CD4-positive, alpha-beta memory T cell (primary cell): ENCODE data around the gene GTF3C2. TPM values are rescaled to one million over a fixed set of nuclear protein-coding genes. Genes with fewer than 3 reads are reported as not detected.

ENCODE experiments used
- CTCF ChIA-PET: fragments of 350-600 bp; sonication (Branson Sonifier 250); formaldehyde crosslinking; loops from one replicate; lab custom pipeline; 2021; ENCODE audit warnings: inconsistent platforms; ENCODE audit not compliant: partially characterized antibody; lab: Charles Lee
- POLR2A ChIA-PET: fragments of 350-600 bp; sonication (Branson Sonifier 250); formaldehyde crosslinking; loops from one replicate; lab custom pipeline; 2021; ENCODE audit not compliant: partially characterized antibody; lab: Charles Lee
- DNase-seq, 5 donors: peaks; one replicate each; pipeline versions ENCODE4 v3.0.0 to v3.0.0-alpha.2; 2020 to 2022; ENCODE audit warnings: mixed read lengths in 1 of 5
- H3K27ac ChIP-seq: one replicate; pipeline ENCODE4 v1.7.0; 2013; ENCODE audit warnings: low read depth, low read length
- H3K27me3 ChIP-seq: 2 replicates; pipeline ENCODE4 v1.7.0; 2013; ENCODE audit warnings: mild to moderate bottlenecking, low read length, moderate library complexity; ENCODE audit not compliant: insufficient read depth
- H3K36me3 ChIP-seq: 2 replicates; pipeline ENCODE4 v1.7.0; 2013; ENCODE audit warnings: mild to moderate bottlenecking, low read length, moderate library complexity; ENCODE audit not compliant: insufficient read depth
- H3K4me1 ChIP-seq: 2 replicates; pipeline ENCODE4 v1.7.0; 2013; ENCODE audit warnings: mild to moderate bottlenecking, low read length, moderate library complexity; ENCODE audit not compliant: insufficient read depth
- H3K4me3 ChIP-seq, 2 donors: one replicate each; pipeline ENCODE4 v1.7.0; 2013; ENCODE audit warnings: low read length in 2 of 2, mild to moderate bottlenecking in 1 of 2
- H3K9me3 ChIP-seq, 2 donors: one replicate each; pipeline ENCODE4 v1.7.0; 2013; ENCODE audit warnings: low read length in 2 of 2, control low read depth in 1 of 2; ENCODE audit not compliant: control insufficient read depth in 1 of 2
- H3K27ac Mint-ChIP-seq, 7 donors: one replicate each; pipeline ENCODE4 v1.8.0; 2020 to 2021; ENCODE audit warnings: mixed read lengths in 7 of 7, mild to moderate bottlenecking in 6 of 7, inconsistent platforms in 3 of 7, moderate library complexity in 3 of 7
- H3K27me3 Mint-ChIP-seq, 2 donors: one replicate each; pipeline ENCODE4 v1.8.0; 2020 to 2021; ENCODE audit warnings: mixed read lengths in 2 of 2
- H3K36me3 Mint-ChIP-seq, 2 donors: one replicate each; pipeline ENCODE4 v1.8.0; 2020 to 2021; ENCODE audit warnings: mixed read lengths in 2 of 2, inconsistent platforms in 1 of 2, mild to moderate bottlenecking in 1 of 2
- H3K4me1 Mint-ChIP-seq, 4 donors: one replicate each; pipeline ENCODE4 v1.8.0; 2020 to 2021; ENCODE audit warnings: mixed read lengths in 4 of 4, mild to moderate bottlenecking in 1 of 4
- H3K4me3 Mint-ChIP-seq, 8 donors: one replicate each; pipeline ENCODE4 v1.8.0; 2020 to 2021; ENCODE audit warnings: mixed read lengths in 8 of 8, mild to moderate bottlenecking in 7 of 8, moderate library complexity in 6 of 8, inconsistent platforms in 3 of 8
- H3K9me3 Mint-ChIP-seq, 8 donors: one replicate each; pipeline ENCODE4 v1.8.0; 2020 to 2021; ENCODE audit warnings: mixed read lengths in 8 of 8, mild to moderate bottlenecking in 5 of 8, inconsistent platforms in 3 of 8, moderate library complexity in 1 of 8
- intact Hi-C: fragments of 100-400 bp; cut with micrococcal nuclease; formaldehyde crosslinking; loops from one replicate; pipeline ENCODE4 v1.15.1; 2023
- polyA plus RNA-seq, 2 donors: library from polyadenylated mRNA; unstranded; fragments of 300-500 nt; fragmentation: Illumina TruSeq; gene quantifications; one replicate each; pipeline ENCODE4 v1.2.3, GENCODE V29; 2021
- total RNA-seq, 2 experiments: library from RNA; stranded (reverse); gene quantifications; one replicate each; pipeline ENCODE4 v1.2.3, GENCODE V29; 2021

Gene GTF3C2
- total and polyA plus RNA-seq, 4 experiments from 2014 or later, result 37.7 to 90.8 (median 67.3) TPM

DNA sequence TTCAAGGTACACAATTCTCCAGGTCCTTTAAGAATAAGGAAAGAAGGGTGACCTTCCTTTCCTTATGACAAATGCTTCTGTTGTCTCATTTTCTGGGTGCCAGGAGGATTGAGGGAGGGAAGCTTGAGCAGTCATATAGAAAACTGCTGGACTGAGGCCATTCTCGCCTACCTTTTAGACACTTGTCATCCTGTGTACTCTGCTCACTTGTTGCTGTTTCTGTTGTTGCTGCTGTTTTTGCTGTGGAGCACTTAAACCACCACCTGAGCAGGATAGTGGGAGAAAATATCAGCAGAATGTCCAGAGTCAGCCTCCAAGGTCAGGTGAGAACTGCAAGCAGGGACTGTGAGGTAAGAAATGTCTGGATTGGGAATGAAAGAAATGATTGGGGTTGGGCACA lies 78.6 kb downstream of the GTF3C2 start:
- intact Hi-C loops, result no loop called here
- POLR2A ChIA-PET, result no interaction called here
- H3K4me3 Mint-ChIP-seq, result no peak overlapping the region
- H3K4me1 ChIP-seq, result no peaks in the 10 kb centered on the region
- no peak for DNase-seq
- H3K27me3 Mint-ChIP-seq, result peaks cover 13 to 15% of the 10 kb centered on the region in 2 donors
- no peak overlapping the region for H3K27ac Mint-ChIP-seq
- H3K9me3 Mint-ChIP-seq, result peaks cover 0 to 2% (median 0%) of the 10 kb centered on the region in 8 donors
- CTCF ChIA-PET, result interaction anchor here (0.5 to 9.1 kb wide), 9 partner anchors 13 to 880 kb away, joined by 3 to 125 read pairs (median 17); partner anchors contain the start of genes ABHD1 and SLC30A3
- no peak overlapping the region for H3K4me3 ChIP-seq
- H3K9me3 ChIP-seq, result no peaks in the 10 kb centered on the region
- H3K36me3 Mint-ChIP-seq, result no peaks in the 10 kb centered on the region
- H3K27ac ChIP-seq, result no peak overlapping the region
- no peaks in the 10 kb centered on the region for H3K36me3 ChIP-seq
- peaks cover 6% of the 10 kb centered on the region for H3K27me3 ChIP-seq
- peaks cover 0 to 4% (median 1%) of the 10 kb centered on the region in 4 donors for H3K4me1 Mint-ChIP-seq

Other genes starting within 250 kb of the GTF3C2 start
- under 1 TPM in 1 of 2 experiments, not detected in 1; 0.47 TPM for gene CGREF1, start 237.6 kb downstream of the GTF3C2 start, total RNA-seq
- under 1 TPM in 1 of 2 donors, not detected in 1; 0.36 TPM for gene CGREF1, start 237.6 kb downstream of the GTF3C2 start, polyA plus RNA-seq
- gene ABHD1, start 232.9 kb downstream of the GTF3C2 start, total RNA-seq, result 1 to 10 TPM; 1.3 to 2.1 TPM
- 1 to 10 TPM in 1 of 2 donors, under 1 TPM in 1; 0.49 to 1.1 TPM for gene ABHD1, start 232.9 kb downstream of the GTF3C2 start, polyA plus RNA-seq
- 10 to 100 TPM; 64.5 to 65.3 TPM for gene PREB, start 222.1 kb downstream of the GTF3C2 start, total RNA-seq
- gene PREB, start 222.1 kb downstream of the GTF3C2 start, polyA plus RNA-seq, result 10 to 100 TPM; 65.5 to 74.2 TPM
- gene PRR30, start 217.4 kb downstream of the GTF3C2 start, total RNA-seq, result not detected
- not detected for gene PRR30, start 217.4 kb downstream of the GTF3C2 start, polyA plus RNA-seq
- gene TCF23, start 207.8 kb downstream of the GTF3C2 start, total RNA-seq, result not detected
- not detected for gene TCF23, start 207.8 kb downstream of the GTF3C2 start, polyA plus RNA-seq
- 100 to 1,000 TPM; 103 to 109 TPM for gene ATRAID, start 144.7 kb downstream of the GTF3C2 start, total RNA-seq
- 100 to 1,000 TPM; 279 to 443 TPM for gene ATRAID, start 144.7 kb downstream of the GTF3C2 start, polyA plus RNA-seq
- 10 to 100 TPM; 21.9 to 25.1 TPM for gene SLC5A6, start 144.5 kb downstream of the GTF3C2 start, total RNA-seq
- gene SLC5A6, start 144.5 kb downstream of the GTF3C2 start, polyA plus RNA-seq, result 10 to 100 TPM; 18.9 to 21.7 TPM
- gene CAD, start 139.4 kb downstream of the GTF3C2 start, total RNA-seq, result 10 to 100 TPM; 47.6 to 49.3 TPM
- gene CAD, start 139.4 kb downstream of the GTF3C2 start, polyA plus RNA-seq, result 10 to 100 TPM; 11.3 to 24.1 TPM
- not detected for gene SLC30A3, start 93.7 kb downstream of the GTF3C2 start, total RNA-seq
- not detected for gene SLC30A3, start 93.7 kb downstream of the GTF3C2 start, polyA plus RNA-seq
- gene DNAJC5G, start 81.3 kb downstream of the GTF3C2 start, total RNA-seq, result not detected
- gene DNAJC5G, start 81.3 kb downstream of the GTF3C2 start, polyA plus RNA-seq, result not detected
- gene TRIM54, start 74.3 kb downstream of the GTF3C2 start, total RNA-seq, result under 1 TPM in 1 of 2 experiments, not detected in 1; 0.17 TPM
- gene TRIM54, start 74.3 kb downstream of the GTF3C2 start, polyA plus RNA-seq, result not detected
- gene UCN, start 48.3 kb downstream of the GTF3C2 start, total RNA-seq, result 1 to 10 TPM; 5.1 to 5.4 TPM
- gene UCN, start 48.3 kb downstream of the GTF3C2 start, polyA plus RNA-seq, result under 1 TPM in 1 of 2 donors, not detected in 1; 0.84 TPM
- 10 to 100 TPM; 89.3 to 93.3 TPM for gene MPV17, start 33.7 kb downstream of the GTF3C2 start, total RNA-seq
- gene MPV17, start 33.7 kb downstream of the GTF3C2 start, polyA plus RNA-seq, result 100 to 1,000 TPM; 125 to 162 TPM
- 10 to 100 TPM; 48.4 to 56.0 TPM for gene EIF2B4, start 13.6 kb upstream of the GTF3C2 start, total RNA-seq
- 10 to 100 TPM; 33.4 to 35.1 TPM for gene EIF2B4, start 13.6 kb upstream of the GTF3C2 start, polyA plus RNA-seq
- 100 to 1,000 TPM; 122 to 130 TPM for gene SNX17, start 13.9 kb upstream of the GTF3C2 start, total RNA-seq
- 100 to 1,000 TPM; 178 to 304 TPM for gene SNX17, start 13.9 kb upstream of the GTF3C2 start, polyA plus RNA-seq
- 10 to 100 TPM; 17.6 to 20.1 TPM for gene ZNF513, start 24.0 kb upstream of the GTF3C2 start, total RNA-seq
- gene ZNF513, start 24.0 kb upstream of the GTF3C2 start, polyA plus RNA-seq, result 1 to 10 TPM; 3.7 to 6.3 TPM
- gene PPM1G, start 52.8 kb upstream of the GTF3C2 start, total RNA-seq, result 10 to 100 TPM; 53.8 to 56.1 TPM
- gene PPM1G, start 52.8 kb upstream of the GTF3C2 start, polyA plus RNA-seq, result 10 to 100 TPM; 76.7 to 99.4 TPM
- gene NRBP1, start 71.9 kb upstream of the GTF3C2 start, total RNA-seq, result 100 to 1,000 TPM; 115 to 119 TPM
- gene NRBP1, start 71.9 kb upstream of the GTF3C2 start, polyA plus RNA-seq, result 100 to 1,000 TPM; 118 to 125 TPM
- gene KRTCAP3, start 85.6 kb upstream of the GTF3C2 start, total RNA-seq, result 10 to 100 TPM; 23.6 to 23.9 TPM
- 1 to 10 TPM; 1.8 to 9.4 TPM for gene KRTCAP3, start 85.6 kb upstream of the GTF3C2 start, polyA plus RNA-seq
- 10 to 100 TPM; 23.6 to 24.4 TPM for gene IFT172, start 133.0 kb upstream of the GTF3C2 start, total RNA-seq
- 1 to 10 TPM; 2.1 to 5.2 TPM for gene IFT172, start 133.0 kb upstream of the GTF3C2 start, polyA plus RNA-seq
- gene FNDC4, start 138.4 kb upstream of the GTF3C2 start, total RNA-seq, result not detected
- gene FNDC4, start 138.4 kb upstream of the GTF3C2 start, polyA plus RNA-seq, result under 1 TPM in 1 of 2 donors, not detected in 1; 0.11 TPM
- gene GCKR, start 140.1 kb upstream of the GTF3C2 start, total RNA-seq, result not detected
- not detected for gene GCKR, start 140.1 kb upstream of the GTF3C2 start, polyA plus RNA-seq
- gene ZNF512, start 226.3 kb upstream of the GTF3C2 start, total RNA-seq, result 10 to 100 TPM; 51.9 to 66.2 TPM
- gene ZNF512, start 226.3 kb upstream of the GTF3C2 start, polyA plus RNA-seq, result 10 to 100 TPM; 36.8 to 38.5 TPM